Cardiac atrium fibroblast (primary cell): ENCODE measurements around the gene IGIP. TPM values are rescaled to one million over a fixed set of nuclear protein-coding genes. Genes with fewer than 3 reads are reported as not detected.

Experiments used
- total RNA-seq: library from RNA; depleted of rRNA; stranded (reverse); fragments of >200 nt; gene quantifications from 2 replicates; pipeline ENCODE4 v1.2.3, GENCODE V29; 2015

Gene IGIP
- 5.8 and 9.7 TPM in 2 replicates for total RNA-seq

DNA sequence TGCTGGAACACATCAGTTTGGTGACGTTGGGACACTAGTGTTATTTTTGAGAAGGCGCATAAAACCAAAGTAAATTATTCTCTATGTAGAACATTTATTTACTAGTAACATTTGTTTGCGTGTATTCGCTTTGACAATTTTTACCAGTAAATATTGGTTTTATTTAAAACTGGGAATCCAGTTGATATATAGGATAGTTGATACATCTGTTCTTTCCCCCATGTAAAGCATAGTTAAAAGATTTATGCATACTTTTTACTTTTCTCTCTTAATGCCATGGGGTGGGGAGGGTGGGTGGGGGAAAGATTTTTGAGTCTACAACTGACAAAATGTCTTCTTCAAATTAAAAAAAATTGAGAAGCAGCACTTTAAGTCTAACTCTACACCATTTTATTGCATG lies at the start of gene IGIP:
Gene IGIP, plus strand, starts transcription at position 301 of the 400 bp plus-strand sequence. CDS start 2,540 bp downstream, outside the sequence.

GRCh38 chr5:140113699-140114263 lies 12.0 kb upstream of the IGIP start, which contains the start of gene PURA:
Gene PURA, plus strand, starts transcription at chr5:140114109. Its CDS starts 73 bp downstream, at chr5:140114182.

DNA sequence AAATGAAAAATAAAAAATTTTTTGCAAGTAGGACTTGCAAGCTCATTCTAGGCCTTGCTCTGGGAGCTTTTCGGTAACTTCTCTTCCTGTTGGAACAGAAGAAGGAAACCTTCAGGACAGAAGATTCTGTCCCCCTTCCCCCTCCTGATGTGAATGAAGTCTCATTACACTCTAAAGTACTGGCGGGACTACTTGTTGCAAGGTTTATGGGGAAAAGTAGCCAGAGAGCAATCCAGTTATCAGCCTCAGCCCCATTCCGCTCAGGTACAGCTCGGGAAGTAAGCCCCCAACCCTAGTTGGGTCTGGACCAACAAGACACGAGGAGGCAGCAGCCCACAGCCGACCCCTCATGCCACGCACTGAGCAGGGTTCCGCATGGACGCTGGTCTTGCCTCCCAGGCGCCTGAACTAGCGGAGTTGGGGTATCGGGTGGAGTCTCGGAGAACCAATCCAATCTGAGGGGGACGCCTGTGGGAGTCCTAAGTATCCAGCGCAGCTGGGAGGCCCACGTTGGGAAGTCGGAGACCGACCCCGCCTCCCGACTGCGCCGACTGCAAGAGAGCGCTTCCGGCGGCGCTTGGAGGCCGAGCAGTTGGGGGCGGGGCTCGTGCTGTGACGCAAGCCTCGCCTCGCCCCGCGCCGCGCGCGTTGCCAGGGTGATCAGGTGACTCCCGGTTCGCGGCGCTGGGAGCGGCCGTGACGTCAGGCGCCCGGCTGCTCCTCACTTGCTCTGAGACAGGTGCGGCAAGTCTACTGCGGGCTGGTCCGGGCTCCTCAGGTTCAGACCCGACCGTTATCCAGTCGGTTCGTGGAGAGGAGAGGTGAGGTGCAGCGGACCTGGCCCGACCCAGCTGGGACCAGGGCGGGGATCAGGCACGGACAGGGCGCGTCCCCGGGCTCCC lies 49.0 kb downstream of the IGIP start, which contains the start of gene CYSTM1:
Gene CYSTM1, plus strand, starts transcription at position 724 of the 902 bp plus-strand sequence. CDS start 19,278 bp downstream, outside the sequence.

Other genes starting within 250 kb of the IGIP start
- 0.32 TPM in 1 of 2 replicates, not detected in the other for gene NRG2, start 82.6 kb upstream of the IGIP start, total RNA-seq
- 14.4 and 14.7 TPM in 2 replicates for gene PURA, start 11.8 kb upstream of the IGIP start, total RNA-seq
- gene CYSTM1, start 49.3 kb downstream of the IGIP start, total RNA-seq, result 35.6 and 61.1 TPM in 2 replicates
- gene PFDN1, start 177.2 kb downstream of the IGIP start, total RNA-seq, result 66.1 and 82.0 TPM in 2 replicates
- 4.4 and 5.2 TPM in 2 replicates for gene HBEGF, start 220.7 kb downstream of the IGIP start, total RNA-seq
- gene SLC4A9, start 234.3 kb downstream of the IGIP start, total RNA-seq, result not detected in 2 replicates